ENCODE measurements around the gene TCAF1. TPM values are rescaled to one million over a fixed set of nuclear protein-coding genes. Genes with fewer than 3 reads are reported as not detected.
"Not testable (repeated sequence)": the region's sequence is repeated elsewhere in the genome, so short reads cannot be mapped to it uniquely, and the experiment has no call there.

The TCAF1 gene
- total RNA-seq, 1 donor from 2014 or later: 82.4 TPM

DNA sequence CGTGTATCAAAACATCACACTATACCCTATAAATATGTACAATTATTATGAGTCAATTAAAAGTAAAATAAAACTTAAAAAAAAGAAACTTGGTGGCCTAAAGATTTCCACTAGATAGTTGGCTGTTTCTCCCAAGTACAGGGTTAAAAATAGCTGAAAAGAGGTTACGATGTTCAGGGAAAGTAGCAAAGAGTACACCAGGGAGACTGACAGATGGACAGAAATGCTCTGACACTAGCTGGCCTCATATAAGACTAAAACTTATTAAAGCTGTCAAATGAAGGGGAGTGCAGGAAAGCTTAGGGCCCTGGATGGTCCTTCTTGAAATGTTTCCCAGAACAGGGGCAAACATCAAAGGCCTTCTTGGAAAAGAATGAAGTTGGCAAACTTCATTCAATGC, 51.3 kb downstream of the TCAF1 start:
- Mint-ChIP-seq H3K36me3 (ENCODE audit: unreplicated experiment) (no peaks in the 10 kb centered on the region), H3K9me3 (ENCODE audit: unreplicated experiment) (no peaks in the 10 kb centered on the region), H3K27ac (ENCODE audit: unreplicated experiment) (no peak overlapping the region), H3K4me3 (ENCODE audit: unreplicated experiment) (no peak overlapping the region), H3K4me1 (ENCODE audit: unreplicated experiment) (no peaks in the 10 kb centered on the region), H3K27me3 (ENCODE audit: unreplicated experiment) (no peaks in the 10 kb centered on the region)
- no peak for TF ChIP-seq CTCF (IDR thresholded peaks at IDR 0.05)
- DNase-seq (ENCODE audit: extremely low spot score, unreplicated experiment): no peak

- TF ChIP-seq CTCF (IDR thresholded peaks at IDR 0.05): no peak
- Mint-ChIP-seq H3K9me3 (ENCODE audit: unreplicated experiment) (peaks cover 6% of the 10 kb centered on the region), H3K27me3 (ENCODE audit: unreplicated experiment) (no peaks in the 10 kb centered on the region), H3K36me3 (ENCODE audit: unreplicated experiment) (no peaks in the 10 kb centered on the region), H3K4me3 (ENCODE audit: unreplicated experiment) (no peak overlapping the region), H3K27ac (ENCODE audit: unreplicated experiment) (no peak overlapping the region), H3K4me1 (ENCODE audit: unreplicated experiment) (no peaks in the 10 kb centered on the region)
- DNase-seq (ENCODE audit: extremely low spot score, unreplicated experiment): no peak
These were observed 52.0 kb downstream of the TCAF1 start for GRCh38 chr7:143849785-143850479.

DNA sequence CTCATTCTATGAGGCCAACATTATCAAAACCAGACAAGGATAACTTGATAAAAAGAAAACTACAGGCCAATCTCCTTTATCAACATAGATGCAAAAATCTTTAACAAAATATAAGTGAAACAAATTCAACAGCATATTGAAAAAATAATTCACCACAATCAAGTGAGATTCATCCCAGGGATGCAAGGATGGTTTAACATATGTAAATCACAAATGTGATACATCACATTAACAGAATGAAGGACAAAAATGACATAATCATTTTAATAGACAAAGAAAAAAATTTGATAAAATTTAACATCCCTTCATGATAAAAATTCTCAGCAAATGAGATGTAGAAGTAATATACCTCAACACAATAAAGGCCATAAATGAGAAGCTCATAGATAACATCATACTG, 53.8 kb downstream of the TCAF1 start:
- H3K27ac Mint-ChIP-seq (ENCODE audit: unreplicated experiment): no peak overlapping the region
- H3K36me3 Mint-ChIP-seq (ENCODE audit: unreplicated experiment): no peaks in the 10 kb centered on the region
- DNase-seq (ENCODE audit: extremely low spot score, unreplicated experiment): no peak
- TF ChIP-seq CTCF (IDR thresholded peaks at IDR 0.05): no peak
- H3K27me3 Mint-ChIP-seq (ENCODE audit: unreplicated experiment): no peaks in the 10 kb centered on the region
- H3K4me1 Mint-ChIP-seq (ENCODE audit: unreplicated experiment): no peaks in the 10 kb centered on the region
- peaks cover 8% of the 10 kb centered on the region for H3K9me3 Mint-ChIP-seq (ENCODE audit: unreplicated experiment)
- H3K4me3 Mint-ChIP-seq (ENCODE audit: unreplicated experiment): no peak overlapping the region

DNA sequence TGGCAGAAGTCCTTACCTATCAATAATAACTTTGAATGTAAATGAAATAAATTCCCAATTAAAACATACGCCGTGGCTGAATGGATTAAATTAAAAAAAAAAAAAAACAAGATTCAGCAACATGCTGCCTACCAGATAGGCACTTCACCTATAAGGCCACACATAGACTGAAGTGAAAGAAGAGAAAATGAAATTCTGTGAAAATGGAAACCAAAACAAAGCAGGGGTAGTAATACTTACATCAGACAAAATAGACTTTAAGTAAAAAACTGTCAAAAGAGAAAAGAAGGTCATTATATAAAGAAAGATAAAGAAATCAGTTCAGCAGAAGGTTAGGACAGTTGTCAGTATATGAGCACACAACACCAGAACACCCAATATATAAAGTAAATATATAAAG, 55.3 kb downstream of the TCAF1 start:
- peaks cover 8% of the 10 kb centered on the region for H3K9me3 Mint-ChIP-seq (ENCODE audit: unreplicated experiment)
- no peak overlapping the region for H3K27ac Mint-ChIP-seq (ENCODE audit: unreplicated experiment)
- no peaks in the 10 kb centered on the region for H3K36me3 Mint-ChIP-seq (ENCODE audit: unreplicated experiment)
- no peak for DNase-seq (ENCODE audit: extremely low spot score, unreplicated experiment)
- no peaks in the 10 kb centered on the region for H3K27me3 Mint-ChIP-seq (ENCODE audit: unreplicated experiment)
- H3K4me1 Mint-ChIP-seq (ENCODE audit: unreplicated experiment): no peaks in the 10 kb centered on the region
- TF ChIP-seq CTCF (IDR thresholded peaks at IDR 0.05): no peak
- H3K4me3 Mint-ChIP-seq (ENCODE audit: unreplicated experiment): no peak overlapping the region

GRCh38 chr7:143841696-143842095, 60.3 kb downstream of the TCAF1 start:
- not testable (repeated sequence) for H3K36me3 Mint-ChIP-seq (ENCODE audit: unreplicated experiment); H3K4me3 Mint-ChIP-seq (ENCODE audit: unreplicated experiment); H3K27ac Mint-ChIP-seq (ENCODE audit: unreplicated experiment); H3K27me3 Mint-ChIP-seq (ENCODE audit: unreplicated experiment); DNase-seq (ENCODE audit: extremely low spot score, unreplicated experiment); H3K9me3 Mint-ChIP-seq (ENCODE audit: unreplicated experiment); H3K4me1 Mint-ChIP-seq (ENCODE audit: unreplicated experiment)

GRCh38 chr7:143840062-143840461, 61.9 kb downstream of the TCAF1 start:
- not testable (repeated sequence) for H3K27ac Mint-ChIP-seq (ENCODE audit: unreplicated experiment); H3K9me3 Mint-ChIP-seq (ENCODE audit: unreplicated experiment); H3K27me3 Mint-ChIP-seq (ENCODE audit: unreplicated experiment); DNase-seq (ENCODE audit: extremely low spot score, unreplicated experiment); H3K4me3 Mint-ChIP-seq (ENCODE audit: unreplicated experiment); H3K4me1 Mint-ChIP-seq (ENCODE audit: unreplicated experiment); H3K36me3 Mint-ChIP-seq (ENCODE audit: unreplicated experiment)

Measured in osteocyte (in vitro differentiated cells).